Ishikawa (cell line): ENCODE data around the gene ADAM17.

Experiments used
- EGR1 ChIP-seq: IDR thresholded peaks from 2 replicates; pipeline ENCODE4 v1.6.1; 2012
- EP300 ChIP-seq: IDR thresholded peaks from 2 replicates; pipeline ENCODE4 v1.6.1; 2012; ENCODE audit warnings: borderline replicate concordance
- MAX ChIP-seq: IDR thresholded peaks from 2 replicates; pipeline ENCODE4 v1.6.1; 2012
- NFIC ChIP-seq: IDR thresholded peaks from 2 replicates; pipeline ENCODE4 v1.6.1; 2012
- RAD21 ChIP-seq: IDR thresholded peaks from 2 replicates; pipeline ENCODE4 v1.6.1; 2012; ENCODE audit warnings: low read depth
- REST ChIP-seq: IDR thresholded peaks from 2 replicates; pipeline ENCODE4 v1.6.1; 2012; ENCODE audit warnings: low read depth, mild to moderate bottlenecking
- YY1 ChIP-seq: IDR thresholded peaks from 2 replicates; pipeline ENCODE4 v1.6.1; 2012; ENCODE audit warnings: low read depth

GRCh38 chr2:9466147-9466683 lies 89.4 kb downstream of the ADAM17 start:
- no peak for TF ChIP-seq EP300
- no peak for TF ChIP-seq REST
- TF ChIP-seq RAD21, result no peak
- TF ChIP-seq MAX, result no peak
- no peak for TF ChIP-seq EGR1
- TF ChIP-seq NFIC, result no peak
- no peak for TF ChIP-seq YY1
